ENCODE measurements around the gene RNF186.
"Not testable (repeated sequence)": the region's sequence is repeated elsewhere in the genome, so short reads cannot be mapped to it uniquely, and the experiment has no call there.

The RNF186 gene

GRCh38 chr1:19794583-19794982, 20.5 kb downstream of the RNF186 start:
- DNase-seq (ENCODE audit: low read depth in 2 of 3, low spot score in 1 of 3): no peak

- DNase-seq (ENCODE audit: low read depth in 2 of 3, low spot score in 1 of 3): no peak
Measured at GRCh38 chr1:19793360-19794046, 21.6 kb downstream of the RNF186 start.

GRCh38 chr1:19792237-19793002, 22.7 kb downstream of the RNF186 start:
- no peak for DNase-seq (ENCODE audit: low read depth in 2 of 3, low spot score in 1 of 3)

GRCh38 chr1:19790061-19790975, 24.8 kb downstream of the RNF186 start:
- DNase-seq (ENCODE audit: low read depth in 2 of 3, low spot score in 1 of 3): not testable (repeated sequence)

GRCh38 chr1:19786988-19787423, 28.1 kb downstream of the RNF186 start:
- no peak for DNase-seq (ENCODE audit: low read depth in 2 of 3, low spot score in 1 of 3)

GRCh38 chr1:19785660-19786059, 29.4 kb downstream of the RNF186 start:
- no peak for DNase-seq (ENCODE audit: low read depth in 2 of 3, low spot score in 1 of 3)

- DNase-seq (ENCODE audit: low read depth in 2 of 3, low spot score in 1 of 3): no peak
Measured at GRCh38 chr1:19780267-19780877, 34.7 kb downstream of the RNF186 start.

GRCh38 chr1:19776933-19777332, 38.1 kb downstream of the RNF186 start:
- DNase-seq (ENCODE audit: low read depth in 2 of 3, low spot score in 1 of 3): no peak

GRCh38 chr1:19776287-19776686, 38.8 kb downstream of the RNF186 start:
- no peak for DNase-seq (ENCODE audit: low read depth in 2 of 3, low spot score in 1 of 3)

GRCh38 chr1:19775831-19776230, 39.3 kb downstream of the RNF186 start:
- no peak for DNase-seq (ENCODE audit: low read depth in 2 of 3, low spot score in 1 of 3)

- DNase-seq (ENCODE audit: low read depth in 2 of 3, low spot score in 1 of 3): no peak
Measured at GRCh38 chr1:19775317-19775716, 39.8 kb downstream of the RNF186 start.

GRCh38 chr1:19774180-19774785, 40.8 kb downstream of the RNF186 start:
- no peak for DNase-seq (ENCODE audit: low read depth in 2 of 3, low spot score in 1 of 3)

- DNase-seq (ENCODE audit: low read depth in 2 of 3, low spot score in 1 of 3): no peak
Measured at GRCh38 chr1:19773485-19773884, 41.6 kb downstream of the RNF186 start.

- DNase-seq (ENCODE audit: low read depth in 2 of 3, low spot score in 1 of 3): no peak
Measured at GRCh38 chr1:19772053-19772452, 43.0 kb downstream of the RNF186 start.

GRCh38 chr1:19771350-19771749, 43.7 kb downstream of the RNF186 start:
- no peak for DNase-seq (ENCODE audit: low read depth in 2 of 3, low spot score in 1 of 3)

- no peak for DNase-seq (ENCODE audit: low read depth in 2 of 3, low spot score in 1 of 3)
Measured at GRCh38 chr1:19770436-19771190, 44.5 kb downstream of the RNF186 start.

- DNase-seq (ENCODE audit: low read depth in 2 of 3, low spot score in 1 of 3): no peak
Measured at GRCh38 chr1:19769211-19769932, 45.7 kb downstream of the RNF186 start.

GRCh38 chr1:19768353-19769210, 46.5 kb downstream of the RNF186 start:
- no peak for DNase-seq (ENCODE audit: low read depth in 2 of 3, low spot score in 1 of 3)

Measured in stimulated activated CD4-positive, alpha-beta T cell treated with anti-CD3 and anti-CD28 coated beads, Interleukin-12 subunit alpha, Interleukin-12 subunit beta, amount 100 ng/mL, for 48 hours (primary cell).